Liver (tissue), 9 donors: ENCODE data around the gene HOXA1. TPM values are rescaled to one million over a fixed set of nuclear protein-coding genes. Genes with fewer than 3 reads are reported as not detected.

Experiments
- DNase-seq: peaks from one replicate; pipeline ENCODE4 v3.0.0-alpha.2; 2017; ENCODE audit warnings: low spot score
- H3K27ac ChIP-seq, 2 donors: one replicate each; pipeline ENCODE4 v1.7.0; 2013; ENCODE audit warnings: inconsistent platforms in 2 of 2, low read length in 2 of 2, control low read depth in 1 of 2, low read depth in 1 of 2, mild to moderate bottlenecking in 1 of 2
- H3K27me3 ChIP-seq, 4 donors: one replicate each; pipeline versions ENCODE4 v1.6.1 to v1.7.0; 2013; ENCODE audit warnings: low read length in 3 of 4, inconsistent platforms in 1 of 4, mild to moderate bottlenecking in 1 of 4, moderate library complexity in 1 of 4; ENCODE audit not compliant: control insufficient read depth in 4 of 4, insufficient read depth in 4 of 4
- H3K36me3 ChIP-seq, 4 donors: one replicate each; pipeline versions ENCODE4 v1.6.1 to v1.7.0; 2013; ENCODE audit warnings: low read length in 3 of 4, mild to moderate bottlenecking in 3 of 4, low read depth in 1 of 4, moderate library complexity in 1 of 4; ENCODE audit not compliant: control insufficient read depth in 4 of 4, insufficient read depth in 3 of 4
- H3K4me1 ChIP-seq, 4 donors: one replicate each; pipeline versions ENCODE4 v1.6.1 to v1.7.0; 2013; ENCODE audit warnings: low read length in 3 of 4, mild to moderate bottlenecking in 3 of 4, moderate library complexity in 1 of 4; ENCODE audit not compliant: control insufficient read depth in 4 of 4, insufficient read depth in 4 of 4
- H3K4me3 ChIP-seq, 3 donors: one replicate each; pipeline versions ENCODE4 v1.6.1 to v1.7.0; 2013; ENCODE audit warnings: low read length in 3 of 3, control low read depth in 1 of 3, low read depth in 1 of 3, mild to moderate bottlenecking in 1 of 3
- H3K9ac ChIP-seq, 2 donors: one replicate each; pipeline ENCODE4 v1.7.0; 2013; ENCODE audit warnings: low read length in 2 of 2, mild to moderate bottlenecking in 2 of 2, moderate library complexity in 2 of 2, control low read depth in 1 of 2, low read depth in 1 of 2
- H3K9me3 ChIP-seq, 4 donors: one replicate each; pipeline versions ENCODE4 v1.6.1 to v1.7.0; 2013; ENCODE audit warnings: low read length in 3 of 4; ENCODE audit not compliant: control insufficient read depth in 4 of 4
- EGR1 ChIP-seq, 2 donors: IDR thresholded peaks; 2 replicates each; pipeline ENCODE4 v1.6.1; 2016 to 2018; ENCODE audit warnings: antibody characterized with exemption in 2 of 2, low read depth in 2 of 2
- FOXA1 ChIP-seq: IDR thresholded peaks from 2 replicates; pipeline ENCODE4 v1.6.1; 2016; ENCODE audit warnings: antibody characterized with exemption
- FOXA2 ChIP-seq: IDR thresholded peaks from 2 replicates; pipeline ENCODE4 v1.6.1; 2016; ENCODE audit warnings: antibody characterized with exemption
- GABPA ChIP-seq, 2 donors: IDR thresholded peaks in 1 of 2; conservative IDR thresholded peaks in 1 of 2; 2 replicates each; pipeline ENCODE4 v1.6.1; 2016; ENCODE audit warnings: antibody characterized with exemption in 2 of 2, mild to moderate bottlenecking in 1 of 2, moderate library complexity in 1 of 2
- JUND ChIP-seq, 2 donors: IDR thresholded peaks; 2 replicates each; pipeline ENCODE4 v1.6.1; 2016; ENCODE audit warnings: antibody characterized with exemption in 2 of 2
- NR2F2 ChIP-seq: IDR thresholded peaks from 2 replicates; pipeline ENCODE4 v1.6.1; 2016; ENCODE audit warnings: antibody characterized with exemption
- RAD21 ChIP-seq, 2 donors: IDR thresholded peaks; 2 replicates each; pipeline ENCODE4 v1.6.1; 2016; ENCODE audit warnings: antibody characterized with exemption in 2 of 2, mild to moderate bottlenecking in 2 of 2
- SP1 ChIP-seq: IDR thresholded peaks from 2 replicates; pipeline ENCODE4 v1.6.1; 2018; ENCODE audit warnings: antibody characterized with exemption, mild to moderate bottlenecking
- YY1 ChIP-seq: IDR thresholded peaks from 2 replicates; pipeline ENCODE4 v1.6.1; 2016; ENCODE audit warnings: antibody characterized with exemption, mild to moderate bottlenecking
- WGBS: extraction: QIAGEN DNeasy Blood & Tissue Kit; methylation state at CpG from one replicate; pipeline ENCODE4 v1.1.7; 2013; 5-methylcytosine and 5-hydroxymethylcytosine counted together
- polyA plus RNA-seq, 2 donors: library from polyadenylated mRNA; stranded (reverse) in 1 of 2; unstranded in 1 of 2; fragments of 200-250 nt in 1 of 2; fragments of >200 nt in 1 of 2; fragmentation: Nextera tagmentation in 1 of 2; extraction: Ambion mirVana in 1 of 2; gene quantifications; one replicate each; pipeline versions ENCODE4 v1.2.1 to v1.2.3, GENCODE V29; 2013 to 2015
- total RNA-seq, 2 donors: library from RNA; depleted of rRNA; stranded (reverse); fragments of >200 nt; gene quantifications; one replicate each; pipeline ENCODE4 v1.2.3, GENCODE V29; 2014
- TF ChIP-seq, protein P1 (sequence below): IDR thresholded peaks from 2 replicates; pipeline ENCODE4 v1.6.1; 2016; ENCODE audit warnings: antibody characterized with exemption
- TF ChIP-seq, protein P2 (sequence below): IDR thresholded peaks from 2 replicates; pipeline ENCODE4 v1.6.1; 2016; ENCODE audit warnings: antibody characterized with exemption, mild to moderate bottlenecking
- TF ChIP-seq, protein P3 (sequence below): IDR thresholded peaks from 2 replicates; pipeline ENCODE4 v1.6.1; 2016; ENCODE audit warnings: antibody characterized with exemption
- donor health status: healthy.
- donor health status: healthy.
- donor health status: healthy.
- donor health status: healthy.
- donor health status: healthy.

Gene HOXA1
- total and polyA plus RNA-seq, 4 donors: 0.08 to 0.28 (median 0.21) TPM

DNA sequence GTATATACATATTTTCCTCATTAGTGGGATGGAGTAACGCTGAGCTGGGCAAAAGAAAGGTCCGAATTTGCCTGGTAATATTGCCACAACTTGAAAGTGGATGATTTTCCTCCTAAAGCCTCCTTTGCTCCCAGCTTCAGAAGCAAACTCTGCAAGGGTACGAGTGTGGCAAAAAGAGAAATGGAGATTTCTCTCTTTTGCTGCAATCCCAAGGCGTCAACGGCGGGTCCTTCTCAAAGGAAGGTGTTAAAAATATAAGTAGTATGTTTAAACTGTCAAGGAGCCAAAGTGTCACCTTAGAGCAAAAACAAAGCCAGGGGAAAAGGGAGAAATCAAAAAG lies 19.1 kb upstream of the HOXA1 start:
- H3K4me3 ChIP-seq: peak overlapping the region in 1 of 3 donors; percentile 42
- peaks cover 0 to 29% (median 6%) of the 10 kb centered on the region in 4 donors for H3K27me3 ChIP-seq
- TF ChIP-seq SP1 (no peak), GABPA (IDR thresholded peaks at IDR 0.05 in 1 of 2, conservative IDR thresholded peaks at IDR 0.05 in 1 of 2) (no peak), YY1 (no peak), JUND (IDR thresholded peaks at IDR 0.05) (no peak), NR2F2 (no peak), FOXA1 (no peak), FOXA2 (no peak)
- TF ChIP-seq, protein P1, sequence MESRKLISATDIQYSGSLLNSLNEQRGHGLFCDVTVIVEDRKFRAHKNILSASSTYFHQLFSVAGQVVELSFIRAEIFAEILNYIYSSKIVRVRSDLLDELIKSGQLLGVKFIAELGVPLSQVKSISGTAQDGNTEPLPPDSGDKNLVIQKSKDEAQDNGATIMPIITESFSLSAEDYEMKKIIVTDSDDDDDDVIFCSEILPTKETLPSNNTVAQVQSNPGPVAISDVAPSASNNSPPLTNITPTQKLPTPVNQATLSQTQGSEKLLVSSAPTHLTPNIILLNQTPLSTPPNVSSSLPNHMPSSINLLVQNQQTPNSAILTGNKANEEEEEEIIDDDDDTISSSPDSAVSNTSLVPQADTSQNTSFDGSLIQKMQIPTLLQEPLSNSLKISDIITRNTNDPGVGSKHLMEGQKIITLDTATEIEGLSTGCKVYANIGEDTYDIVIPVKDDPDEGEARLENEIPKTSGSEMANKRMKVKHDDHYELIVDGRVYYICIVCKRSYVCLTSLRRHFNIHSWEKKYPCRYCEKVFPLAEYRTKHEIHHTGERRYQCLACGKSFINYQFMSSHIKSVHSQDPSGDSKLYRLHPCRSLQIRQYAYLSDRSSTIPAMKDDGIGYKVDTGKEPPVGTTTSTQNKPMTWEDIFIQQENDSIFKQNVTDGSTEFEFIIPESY: no peak
- TF ChIP-seq, protein P2, sequence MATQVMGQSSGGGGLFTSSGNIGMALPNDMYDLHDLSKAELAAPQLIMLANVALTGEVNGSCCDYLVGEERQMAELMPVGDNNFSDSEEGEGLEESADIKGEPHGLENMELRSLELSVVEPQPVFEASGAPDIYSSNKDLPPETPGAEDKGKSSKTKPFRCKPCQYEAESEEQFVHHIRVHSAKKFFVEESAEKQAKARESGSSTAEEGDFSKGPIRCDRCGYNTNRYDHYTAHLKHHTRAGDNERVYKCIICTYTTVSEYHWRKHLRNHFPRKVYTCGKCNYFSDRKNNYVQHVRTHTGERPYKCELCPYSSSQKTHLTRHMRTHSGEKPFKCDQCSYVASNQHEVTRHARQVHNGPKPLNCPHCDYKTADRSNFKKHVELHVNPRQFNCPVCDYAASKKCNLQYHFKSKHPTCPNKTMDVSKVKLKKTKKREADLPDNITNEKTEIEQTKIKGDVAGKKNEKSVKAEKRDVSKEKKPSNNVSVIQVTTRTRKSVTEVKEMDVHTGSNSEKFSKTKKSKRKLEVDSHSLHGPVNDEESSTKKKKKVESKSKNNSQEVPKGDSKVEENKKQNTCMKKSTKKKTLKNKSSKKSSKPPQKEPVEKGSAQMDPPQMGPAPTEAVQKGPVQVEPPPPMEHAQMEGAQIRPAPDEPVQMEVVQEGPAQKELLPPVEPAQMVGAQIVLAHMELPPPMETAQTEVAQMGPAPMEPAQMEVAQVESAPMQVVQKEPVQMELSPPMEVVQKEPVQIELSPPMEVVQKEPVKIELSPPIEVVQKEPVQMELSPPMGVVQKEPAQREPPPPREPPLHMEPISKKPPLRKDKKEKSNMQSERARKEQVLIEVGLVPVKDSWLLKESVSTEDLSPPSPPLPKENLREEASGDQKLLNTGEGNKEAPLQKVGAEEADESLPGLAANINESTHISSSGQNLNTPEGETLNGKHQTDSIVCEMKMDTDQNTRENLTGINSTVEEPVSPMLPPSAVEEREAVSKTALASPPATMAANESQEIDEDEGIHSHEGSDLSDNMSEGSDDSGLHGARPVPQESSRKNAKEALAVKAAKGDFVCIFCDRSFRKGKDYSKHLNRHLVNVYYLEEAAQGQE: no peak
- no peak for DNase-seq
- no peak overlapping the region for H3K9ac ChIP-seq
- WGBS: 16% methylated on average over 6 of the region's 6 CpGs
- peaks cover 0 to 3% (median 2%) of the 10 kb centered on the region in 4 donors for H3K4me1 ChIP-seq
- H3K36me3 ChIP-seq: no peaks in the 10 kb centered on the region
- H3K9me3 ChIP-seq: no peaks in the 10 kb centered on the region
- H3K27ac ChIP-seq: peak overlapping the region; percentile 50 to 70

DNA sequence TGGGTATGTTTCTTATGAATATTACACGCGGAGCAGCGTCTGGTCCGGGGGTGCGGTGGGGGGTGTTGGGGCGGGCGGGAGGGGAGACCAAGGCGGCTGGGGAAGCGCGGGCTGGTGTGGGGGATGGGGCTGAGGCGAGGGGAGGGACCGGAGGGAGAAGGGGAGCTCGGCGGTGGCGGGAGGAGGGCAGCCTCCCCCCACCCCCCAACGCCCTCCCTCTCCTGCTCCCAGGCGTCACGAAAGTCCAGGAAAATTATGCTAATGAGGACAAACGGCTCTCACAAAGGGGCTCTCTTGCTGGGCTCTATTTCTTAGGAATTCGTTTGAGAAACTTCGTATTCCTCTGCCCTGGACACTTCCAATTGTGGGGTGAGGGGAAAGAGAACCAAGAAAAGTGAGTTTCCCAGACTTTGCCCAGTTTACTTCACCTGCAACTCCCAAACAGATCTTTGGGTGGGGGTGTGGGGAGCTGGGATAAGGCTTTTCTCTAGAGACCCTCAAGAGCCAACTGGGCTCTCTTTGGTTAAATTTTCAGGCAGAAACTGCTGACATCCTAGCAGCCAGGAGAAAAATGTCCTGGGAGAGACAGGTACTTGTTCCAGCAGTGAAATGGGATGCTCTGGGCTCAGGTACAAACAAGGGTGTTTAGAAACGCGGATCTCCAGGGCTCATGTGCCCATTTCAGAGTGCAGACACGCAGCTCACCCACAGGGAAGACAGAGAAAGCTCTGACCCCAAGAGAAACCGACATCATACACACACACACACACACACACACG lies 18.4 kb upstream of the HOXA1 start:
- no peaks in the 10 kb centered on the region for H3K36me3 ChIP-seq
- no peak for DNase-seq

More for the DNA sequence above, 18.4 kb upstream of the HOXA1 start:
- H3K4me1 ChIP-seq: peaks cover 0 to 3% (median 2%) of the 10 kb centered on the region in 4 donors
- H3K9me3 ChIP-seq: no peaks in the 10 kb centered on the region
- peak overlapping the region; percentile 46 to 56 for H3K27ac ChIP-seq
- H3K27me3 ChIP-seq: peaks cover 0 to 25% (median 5%) of the 10 kb centered on the region in 4 donors
- 22% methylated on average over 26 of the region's 26 CpGs for WGBS
- peak overlapping the region in 2 of 3 donors; percentile 6 to 43 for H3K4me3 ChIP-seq
- TF ChIP-seq, protein P2: no peak
- no peak for TF ChIP-seq EGR1 (IDR thresholded peaks at IDR 0.05; ENCODE audit: low read depth in 2 of 2)
- no peak for TF ChIP-seq NR2F2
- TF ChIP-seq, protein P1: no peak
- no peak for TF ChIP-seq RAD21 (IDR thresholded peaks at IDR 0.05)
- TF ChIP-seq GABPA (IDR thresholded peaks at IDR 0.05 in 1 of 2, conservative IDR thresholded peaks at IDR 0.05 in 1 of 2): no peak
- TF ChIP-seq, protein P3, sequence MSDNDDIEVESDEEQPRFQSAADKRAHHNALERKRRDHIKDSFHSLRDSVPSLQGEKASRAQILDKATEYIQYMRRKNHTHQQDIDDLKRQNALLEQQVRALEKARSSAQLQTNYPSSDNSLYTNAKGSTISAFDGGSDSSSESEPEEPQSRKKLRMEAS: no peak
- no peak for TF ChIP-seq YY1
- peak overlapping the region; percentile 39 to 43 for H3K9ac ChIP-seq
